Gastroesophageal sphincter (tissue), 4 donors: ENCODE results near the gene C19orf38. TPM values are rescaled to one million over a fixed set of nuclear protein-coding genes. Genes with fewer than 3 reads are reported as not detected.

Experiments used
- ATAC-seq: fragments of 150-250 bp; one replicate; pipeline ENCODE4 v1.9.1; 2016; ENCODE audit warnings: mild to moderate bottlenecking, moderate library complexity
- H3K27ac ChIP-seq, 4 donors: fragments of 200-600 bp; sonication (generic) in 3 of 4; 1 replicate in 3 of 4; 2 replicates in 1 of 4; pipeline ENCODE4 v1.5.1; 2016 to 2019
- H3K27me3 ChIP-seq: fragments of 200-600 bp; sonication (generic); one replicate; pipeline ENCODE4 v1.5.1; 2019
- H3K36me3 ChIP-seq, 2 donors: fragments of 200-600 bp; sonication (generic); one replicate each; pipeline ENCODE4 v1.5.1; 2019; ENCODE audit warnings: control low read depth in 1 of 2
- H3K4me1 ChIP-seq, 3 donors: fragments of 200-600 bp; sonication (generic); 1 replicate in 2 of 3; 2 replicates in 1 of 3; pipeline ENCODE4 v1.5.1; 2016 to 2019; ENCODE audit warnings: control low read depth in 2 of 3
- H3K4me3 ChIP-seq, 2 donors: fragments of 200-600 bp; sonication (generic); one replicate each; pipeline ENCODE4 v1.5.1; 2019; ENCODE audit warnings: mild to moderate bottlenecking in 1 of 2, moderate library complexity in 1 of 2
- H3K9me3 ChIP-seq, 3 donors: fragments of 200-600 bp; sonication (generic); one replicate each; pipeline ENCODE4 v1.5.1; 2017 to 2019; ENCODE audit warnings: control low read depth in 2 of 3
- EP300 ChIP-seq: sonication (generic); formaldehyde crosslinking; IDR thresholded peaks from one replicate; pipeline ENCODE4 v1.6.1; 2017; ENCODE audit warnings: antibody characterized with exemption, mild to moderate bottlenecking
- POLR2A ChIP-seq, 2 donors: fragments of 450-650 bp; IDR thresholded peaks; one replicate each; pipeline ENCODE4 v1.6.1; 2017; ENCODE audit warnings: antibody characterized with exemption in 2 of 2, mild to moderate bottlenecking in 2 of 2, moderate library complexity in 1 of 2
- POLR2AphosphoS5 ChIP-seq: sonication (generic); formaldehyde crosslinking; IDR thresholded peaks from one replicate; pipeline ENCODE4 v1.6.1; 2017; ENCODE audit warnings: antibody characterized with exemption
- WGBS, 2 donors: methylation state at CpG; one replicate each; pipeline ENCODE4 v1.1.5; 2018; ENCODE audit warnings: low coverage in 1 of 2; 5-methylcytosine and 5-hydroxymethylcytosine counted together
- total RNA-seq, 4 donors: library from RNA; depleted of rRNA; stranded (reverse); fragments of >200 nt; gene quantifications; one replicate each; pipeline ENCODE4 v1.1.0, GENCODE V29; 2016
- TF ChIP-seq, protein P1 (sequence below), 4 experiments: fragments of 200-600 bp in 2 of 4; fragments of 450-650 bp in 2 of 4; sonication (generic) in 1 of 4; IDR thresholded peaks; one replicate each; pipeline ENCODE4 v1.5.1; 2017 to 2019; ENCODE audit warnings: antibody characterized with exemption in 4 of 4, mild to moderate bottlenecking in 2 of 4, moderate library complexity in 2 of 4

The C19orf38 gene
- total RNA-seq, 4 donors from 2014 or later = 0.89 to 3.1 (median 2.1) TPM; not detected in 1

DNA sequence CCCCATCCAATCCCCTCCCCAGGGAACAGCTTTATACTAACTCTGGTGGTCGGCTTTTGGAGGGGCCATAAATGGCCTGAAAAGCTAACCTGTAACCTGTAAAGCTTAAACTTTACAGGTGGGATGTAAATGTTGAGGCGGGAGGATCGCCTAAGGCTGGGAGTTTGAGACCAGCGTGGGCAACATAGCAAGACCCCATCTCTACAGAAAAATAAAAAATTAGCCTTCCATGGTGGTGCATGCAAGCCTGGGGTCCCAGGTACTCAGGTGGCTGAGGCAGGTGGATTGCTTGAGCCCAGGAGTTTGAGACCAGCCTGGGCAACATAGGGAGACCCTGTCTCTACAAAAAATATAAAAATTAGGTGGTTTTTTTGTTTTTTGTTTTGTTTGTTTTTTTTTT lies 41.7 kb downstream of the C19orf38 start:
- Histone ChIP-seq H3K27me3 (no peaks in the 10 kb centered on the region), H3K36me3 (no peaks in the 10 kb centered on the region), H3K4me3 (no peak overlapping the region), H3K27ac (no peak overlapping the region), H3K9me3 (no peaks in the 10 kb centered on the region), H3K4me1 (peaks cover 0 to 62% (median 8%) of the 10 kb centered on the region in 3 donors)
- WGBS, 2 donors = 100% methylated on average over 1 of the region's 4 CpGs; no CpG with 5 or more reads in 1 of the 2 donors
- TF ChIP-seq POLR2AphosphoS5 (no peak), POLR2A (IDR thresholded peaks at IDR 0.05) (no peak), EP300 (no peak)
- TF ChIP-seq, protein P1, sequence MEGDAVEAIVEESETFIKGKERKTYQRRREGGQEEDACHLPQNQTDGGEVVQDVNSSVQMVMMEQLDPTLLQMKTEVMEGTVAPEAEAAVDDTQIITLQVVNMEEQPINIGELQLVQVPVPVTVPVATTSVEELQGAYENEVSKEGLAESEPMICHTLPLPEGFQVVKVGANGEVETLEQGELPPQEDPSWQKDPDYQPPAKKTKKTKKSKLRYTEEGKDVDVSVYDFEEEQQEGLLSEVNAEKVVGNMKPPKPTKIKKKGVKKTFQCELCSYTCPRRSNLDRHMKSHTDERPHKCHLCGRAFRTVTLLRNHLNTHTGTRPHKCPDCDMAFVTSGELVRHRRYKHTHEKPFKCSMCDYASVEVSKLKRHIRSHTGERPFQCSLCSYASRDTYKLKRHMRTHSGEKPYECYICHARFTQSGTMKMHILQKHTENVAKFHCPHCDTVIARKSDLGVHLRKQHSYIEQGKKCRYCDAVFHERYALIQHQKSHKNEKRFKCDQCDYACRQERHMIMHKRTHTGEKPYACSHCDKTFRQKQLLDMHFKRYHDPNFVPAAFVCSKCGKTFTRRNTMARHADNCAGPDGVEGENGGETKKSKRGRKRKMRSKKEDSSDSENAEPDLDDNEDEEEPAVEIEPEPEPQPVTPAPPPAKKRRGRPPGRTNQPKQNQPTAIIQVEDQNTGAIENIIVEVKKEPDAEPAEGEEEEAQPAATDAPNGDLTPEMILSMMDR (IDR thresholded peaks at IDR 0.05) = no peak
- no peak for ATAC-seq

DNA sequence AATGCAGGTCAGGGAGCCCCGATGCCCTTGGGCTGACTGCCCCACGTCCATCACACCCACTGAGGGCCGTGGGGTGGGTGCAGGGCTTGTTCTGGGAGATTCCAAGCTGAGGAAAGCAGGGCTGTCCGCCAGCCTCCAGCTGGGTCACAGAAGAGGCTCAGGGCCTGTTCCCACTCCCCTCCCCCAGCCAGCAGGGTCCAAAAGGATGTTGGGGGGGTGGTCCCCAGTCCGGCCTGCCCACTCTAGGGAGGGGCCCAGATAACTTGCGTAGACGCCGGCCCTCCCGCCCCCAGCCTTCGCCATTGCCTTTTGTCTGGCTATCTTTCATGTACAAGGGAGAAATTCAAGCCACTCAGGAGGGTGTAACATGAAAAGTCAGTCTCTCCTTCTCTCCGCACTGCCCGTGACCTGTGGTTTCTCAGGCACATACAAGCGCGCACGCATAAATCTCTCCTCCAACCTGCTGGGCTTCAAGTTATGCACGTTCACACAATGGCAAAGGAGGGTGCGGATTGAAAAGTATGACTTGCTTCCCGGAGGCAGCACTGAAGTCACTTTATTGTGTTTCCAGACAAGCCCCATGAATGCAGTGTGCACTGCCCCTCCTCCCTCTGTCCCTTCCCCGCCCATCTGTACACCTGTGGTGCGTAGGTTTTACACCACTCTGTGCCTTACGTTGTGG lies 43.3 kb downstream of the C19orf38 start:
- WGBS, 2 donors = 46 to 76% methylated on average over 3 to 13 of the region's 21 CpGs
- no peaks in the 10 kb centered on the region for H3K36me3 ChIP-seq
- no peak for TF ChIP-seq POLR2AphosphoS5
- TF ChIP-seq EP300 = no peak
- TF ChIP-seq, protein P1 (IDR thresholded peaks at IDR 0.05) = no peak
- TF ChIP-seq POLR2A (IDR thresholded peaks at IDR 0.05) = no peak
- no peak overlapping the region for H3K4me3 ChIP-seq
- peak; percentile 21 for ATAC-seq
- no peaks in the 10 kb centered on the region for H3K9me3 ChIP-seq
- peaks cover 0 to 64% (median 6%) of the 10 kb centered on the region in 3 donors for H3K4me1 ChIP-seq
- peak overlapping the region in 1 of 4 donors; percentile 34 for H3K27ac ChIP-seq
- H3K27me3 ChIP-seq = no peaks in the 10 kb centered on the region

DNA sequence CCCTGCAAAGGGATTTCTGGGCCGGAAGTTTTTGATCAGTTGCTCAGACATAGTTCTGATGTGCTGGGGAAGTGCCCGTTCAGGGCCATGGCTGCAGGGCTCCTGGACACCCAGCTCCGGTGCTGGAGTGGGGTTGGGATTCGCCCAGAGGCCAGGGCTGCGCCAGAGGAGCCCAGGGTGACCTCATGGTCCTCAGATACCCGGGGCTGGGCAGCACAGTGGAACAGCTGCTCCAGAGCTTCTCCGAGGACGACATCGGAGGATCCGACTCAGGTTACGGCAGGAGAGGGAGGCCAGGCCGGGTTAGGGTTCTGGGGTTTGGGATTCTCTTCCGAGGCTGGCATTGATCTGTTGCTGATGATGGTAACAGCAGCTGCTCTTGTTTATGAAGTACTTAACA lies 44.0 kb downstream of the C19orf38 start:
- Histone ChIP-seq H3K4me1 (peaks cover 0 to 65% (median 13%) of the 10 kb centered on the region in 3 donors), H3K36me3 (no peaks in the 10 kb centered on the region), H3K4me3 (no peak overlapping the region), H3K9me3 (no peaks in the 10 kb centered on the region), H3K27me3 (no peaks in the 10 kb centered on the region), H3K27ac (no peak overlapping the region)
- 29 to 92% methylated on average over 1 to 6 of the region's 13 CpGs for WGBS, 2 donors
- ATAC-seq = no peak
- TF ChIP-seq POLR2AphosphoS5 = no peak

DNA sequence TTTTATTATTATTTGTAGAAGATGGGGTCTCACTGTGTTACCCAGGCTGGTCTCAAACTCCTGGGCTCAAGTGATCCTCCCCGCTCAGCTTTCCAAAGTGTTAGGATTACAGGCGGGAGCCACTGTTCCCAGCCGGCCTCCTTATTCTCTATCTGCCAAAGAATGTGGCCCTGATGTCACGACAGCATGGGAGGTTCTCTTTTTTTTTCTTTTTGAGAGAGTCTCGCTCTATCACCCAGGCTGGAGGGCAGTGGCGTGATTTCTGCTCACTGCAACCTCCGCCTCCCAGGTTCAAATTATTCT lies 46.6 kb downstream of the C19orf38 start:
- Histone ChIP-seq H3K27ac (no peak overlapping the region), H3K36me3 (no peaks in the 10 kb centered on the region), H3K9me3 (no peaks in the 10 kb centered on the region), H3K4me3 (no peak overlapping the region), H3K27me3 (no peaks in the 10 kb centered on the region), H3K4me1 (peaks cover 0 to 75% (median 20%) of the 10 kb centered on the region in 3 donors)
- WGBS, 2 donors = 79% methylated on average over 5 of the region's 7 CpGs; no CpG with 5 or more reads in 1 of the 2 donors
- ATAC-seq = no peak
- TF ChIP-seq, protein P1 (IDR thresholded peaks at IDR 0.05) = no peak
- no peak for TF ChIP-seq POLR2A (IDR thresholded peaks at IDR 0.05)
- TF ChIP-seq EP300 = no peak
- TF ChIP-seq POLR2AphosphoS5 = no peak

DNA sequence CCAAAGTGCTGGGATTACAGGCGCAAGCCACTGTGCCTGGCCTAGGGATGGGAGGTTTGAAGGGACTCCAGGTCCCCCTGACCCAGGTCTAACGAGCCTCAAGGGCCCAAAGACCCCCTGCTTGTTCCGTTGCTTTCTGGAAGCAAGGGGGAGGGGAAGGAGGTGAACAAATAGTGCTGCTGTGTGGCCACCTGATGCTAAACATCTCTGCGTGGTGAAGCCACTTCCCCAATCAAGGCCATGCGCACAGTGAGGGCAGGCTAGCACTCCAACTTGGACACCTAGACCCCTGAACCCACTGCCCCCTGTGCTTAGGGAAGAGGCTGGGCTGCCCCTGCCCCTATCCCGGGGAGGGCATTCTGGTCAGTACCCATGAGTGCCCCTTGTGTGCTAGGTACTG lies 47.1 kb downstream of the C19orf38 start:
- Histone ChIP-seq H3K27ac (no peak overlapping the region), H3K9me3 (no peaks in the 10 kb centered on the region), H3K27me3 (no peaks in the 10 kb centered on the region), H3K36me3 (no peaks in the 10 kb centered on the region), H3K4me3 (no peak overlapping the region), H3K4me1 (peaks cover 0 to 80% (median 20%) of the 10 kb centered on the region in 3 donors)
- WGBS, 2 donors = 89 to 100% methylated on average over 1 to 3 of the region's 6 CpGs
- TF ChIP-seq POLR2A (IDR thresholded peaks at IDR 0.05) (no peak), POLR2AphosphoS5 (no peak), EP300 (no peak)
- TF ChIP-seq, protein P1 (IDR thresholded peaks at IDR 0.05) = no peak
- no peak for ATAC-seq
